Lower leg skin (tissue), 3 donors: Measurements from ENCODE around the gene GNAL.

Experiments used
- CTCF ChIP-seq, 3 donors: fragments of 450-650 bp; IDR thresholded peaks; one replicate each; pipeline ENCODE4 v1.5.1; 2016; ENCODE audit warnings: antibody characterized with exemption in 3 of 3, mild to moderate bottlenecking in 3 of 3, moderate library complexity in 2 of 3
- POLR2A ChIP-seq, 2 donors: fragments of 450-650 bp; IDR thresholded peaks; one replicate each; pipeline ENCODE4 v1.6.1; 2016 to 2017; ENCODE audit warnings: antibody characterized with exemption in 2 of 2, mild to moderate bottlenecking in 1 of 2, moderate library complexity in 1 of 2

- TF ChIP-seq CTCF (IDR thresholded peaks at IDR 0.05) (no peak), POLR2A (IDR thresholded peaks at IDR 0.05) (no peak)
Observed at GRCh38 chr18:11799066-11799465, 110.0 kb downstream of the GNAL start.
